Activated naive CD8-positive, alpha-beta T cell treated with anti-CD3 and anti-CD28 coated beads, Interleukin-2, amount 50 U/mL, for 24 hours (primary cell): ENCODE measurements around the gene TRIP12.
"Not testable (repeated sequence)": the region's sequence is repeated elsewhere in the genome, so short reads cannot be mapped to it uniquely, and the experiment has no call there.

ENCODE experiments used
- ATAC-seq: fragments of 150-1000 bp; cut with Tn5 transposase; one replicate; pipeline ENCODE4 v1.10.0; 2021
- DNase-seq: peaks from one replicate; pipeline ENCODE4 v3.0.0; 2021
- H3K27ac Mint-ChIP-seq: one replicate; pipeline ENCODE4 v1.8.0; 2021; ENCODE audit warnings: mild to moderate bottlenecking, mixed read lengths
- H3K27me3 Mint-ChIP-seq: one replicate; pipeline ENCODE4 v1.8.0; 2021; ENCODE audit warnings: mixed read lengths
- H3K36me3 Mint-ChIP-seq: one replicate; pipeline ENCODE4 v1.8.0; 2021; ENCODE audit warnings: low read depth, mixed read lengths
- H3K4me1 Mint-ChIP-seq: one replicate; pipeline ENCODE4 v1.8.0; 2021; ENCODE audit warnings: mixed read lengths
- H3K4me3 Mint-ChIP-seq: one replicate; pipeline ENCODE4 v1.8.0; 2021; ENCODE audit warnings: mild to moderate bottlenecking, moderate library complexity, mixed read lengths
- H3K9me3 Mint-ChIP-seq: one replicate; pipeline ENCODE4 v1.8.0; 2021; ENCODE audit warnings: mixed read lengths

Gene TRIP12

GRCh38 chr2:229874647-229875046 lies 47.2 kb downstream of the TRIP12 start:
- Mint-ChIP-seq H3K27ac (no peak overlapping the region), H3K4me1 (peaks cover 22% of the 10 kb centered on the region), H3K36me3 (peaks cover 51% of the 10 kb centered on the region), H3K9me3 (no peaks in the 10 kb centered on the region), H3K27me3 (no peaks in the 10 kb centered on the region), H3K4me3 (no peak overlapping the region)
- DNase-seq (no peak), ATAC-seq (no peak)

GRCh38 chr2:229873123-229873581 lies 48.7 kb downstream of the TRIP12 start:
- peak; percentile 46 for ATAC-seq
- Mint-ChIP-seq H3K9me3 (no peaks in the 10 kb centered on the region), H3K4me1 (peaks cover 28% of the 10 kb centered on the region), H3K4me3 (no peak overlapping the region), H3K36me3 (peaks cover 53% of the 10 kb centered on the region), H3K27me3 (no peaks in the 10 kb centered on the region), H3K27ac (peak overlapping the region; percentile 76)
- DNase-seq, result no peak

DNA sequence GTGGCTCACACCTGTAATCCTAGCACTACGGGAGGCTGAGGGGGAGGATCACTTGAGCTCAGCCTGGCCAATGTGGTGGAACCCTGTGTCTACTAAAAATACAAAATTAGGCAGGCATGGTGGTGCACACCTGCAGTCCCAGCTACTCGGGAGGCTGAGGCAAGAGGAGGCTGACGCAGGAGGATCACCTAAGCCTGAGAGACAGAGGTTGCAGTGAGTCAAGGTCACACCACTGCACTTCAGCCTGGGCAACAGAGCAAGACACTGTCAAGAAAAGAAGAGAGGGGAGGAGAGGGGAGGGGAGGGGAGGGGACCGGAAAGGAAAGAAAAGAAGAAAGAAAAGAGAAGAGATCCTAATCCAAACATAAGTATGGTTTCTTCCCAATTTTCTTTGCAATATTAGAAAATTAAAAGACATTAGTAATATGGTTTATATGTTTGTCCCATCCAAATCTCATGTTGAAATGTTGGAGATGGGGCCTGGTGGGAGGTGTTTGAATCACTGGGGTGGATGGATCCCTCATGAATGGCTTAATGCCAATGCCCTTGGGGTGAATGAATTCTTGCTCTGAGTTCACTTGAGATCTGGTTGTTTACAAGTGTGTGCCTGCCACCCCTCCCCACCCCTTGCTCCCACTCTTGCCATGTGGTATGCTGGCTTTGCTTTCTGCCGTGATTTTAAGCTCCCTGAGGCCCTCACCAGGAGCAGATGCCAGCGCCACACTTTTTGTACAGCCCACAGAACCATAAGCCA lies 50.7 kb downstream of the TRIP12 start:
- Mint-ChIP-seq H3K4me1 (peaks cover 31% of the 10 kb centered on the region), H3K27ac (no peak overlapping the region), H3K27me3 (no peaks in the 10 kb centered on the region), H3K9me3 (no peaks in the 10 kb centered on the region), H3K4me3 (no peak overlapping the region), H3K36me3 (peaks cover 46% of the 10 kb centered on the region)
- no peak for DNase-seq
- ATAC-seq, result no peak

GRCh38 chr2:229869226-229869625 lies 52.6 kb downstream of the TRIP12 start:
- no peaks in the 10 kb centered on the region for H3K27me3 Mint-ChIP-seq
- H3K9me3 Mint-ChIP-seq, result no peaks in the 10 kb centered on the region
- peaks cover 38% of the 10 kb centered on the region for H3K4me1 Mint-ChIP-seq
- DNase-seq, result no peak
- no peak overlapping the region for H3K4me3 Mint-ChIP-seq
- H3K36me3 Mint-ChIP-seq, result peaks cover 38% of the 10 kb centered on the region
- no peak for ATAC-seq
- no peak overlapping the region for H3K27ac Mint-ChIP-seq

- H3K4me1 Mint-ChIP-seq, result peaks cover 34% of the 10 kb centered on the region
- ATAC-seq, result no peak
- no peaks in the 10 kb centered on the region for H3K27me3 Mint-ChIP-seq
- no peak overlapping the region for H3K27ac Mint-ChIP-seq
- no peaks in the 10 kb centered on the region for H3K9me3 Mint-ChIP-seq
- H3K36me3 Mint-ChIP-seq, result peaks cover 34% of the 10 kb centered on the region
- H3K4me3 Mint-ChIP-seq, result no peak overlapping the region
- no peak for DNase-seq
These were observed 53.0 kb downstream of the TRIP12 start for GRCh38 chr2:229868794-229869193.

DNA sequence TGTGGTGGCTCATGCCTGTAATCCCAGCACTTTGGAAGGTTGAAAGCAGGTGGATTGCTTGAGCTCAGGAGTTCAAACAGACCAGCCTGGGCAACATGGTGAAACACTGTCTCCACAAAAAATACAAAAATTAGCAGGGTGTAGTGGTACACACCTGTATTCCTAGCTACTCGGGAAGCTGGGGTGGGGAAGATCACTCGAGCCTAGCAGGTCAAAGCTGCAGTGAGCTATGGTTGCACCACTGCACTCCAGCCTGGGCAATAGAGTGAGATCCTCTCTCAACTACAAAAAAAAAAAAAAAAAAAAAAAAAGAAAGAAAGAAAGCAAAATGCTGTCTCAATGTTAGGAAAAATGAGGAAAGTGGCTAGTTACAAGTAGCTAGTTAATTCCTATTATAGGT lies 56.8 kb downstream of the TRIP12 start:
- H3K4me3 Mint-ChIP-seq, result no peak overlapping the region
- H3K9me3 Mint-ChIP-seq, result no peaks in the 10 kb centered on the region
- no peaks in the 10 kb centered on the region for H3K27me3 Mint-ChIP-seq
- peaks cover 15% of the 10 kb centered on the region for H3K36me3 Mint-ChIP-seq
- H3K27ac Mint-ChIP-seq, result no peak overlapping the region
- ATAC-seq, result no peak
- no peak for DNase-seq
- peaks cover 29% of the 10 kb centered on the region for H3K4me1 Mint-ChIP-seq

DNA sequence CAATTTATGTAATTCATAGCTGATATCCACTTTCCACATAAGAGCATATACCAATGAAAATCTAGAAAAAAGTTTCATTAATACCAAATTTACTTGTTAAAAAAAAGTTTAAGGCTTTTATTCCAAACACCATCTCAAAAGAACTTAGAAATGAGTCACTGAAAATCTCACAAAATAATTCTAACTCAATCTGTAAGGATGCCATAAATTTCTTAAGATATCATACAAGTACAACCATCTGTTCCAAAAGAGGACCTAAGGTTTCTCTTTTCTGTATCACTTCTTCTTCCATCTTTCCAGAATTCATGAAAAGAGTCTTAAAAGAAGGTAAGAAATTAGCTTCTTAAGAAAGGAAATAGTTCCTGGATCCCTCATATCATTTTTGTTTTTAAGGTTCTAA lies 60.4 kb downstream of the TRIP12 start:
- ATAC-seq (no peak), DNase-seq (no peak)
- H3K9me3 Mint-ChIP-seq, result no peaks in the 10 kb centered on the region
- H3K36me3 Mint-ChIP-seq, result peaks cover 26% of the 10 kb centered on the region
- H3K27ac Mint-ChIP-seq, result no peak overlapping the region
- H3K27me3 Mint-ChIP-seq, result no peaks in the 10 kb centered on the region
- peaks cover 18% of the 10 kb centered on the region for H3K4me1 Mint-ChIP-seq
- H3K4me3 Mint-ChIP-seq, result no peak overlapping the region

DNA sequence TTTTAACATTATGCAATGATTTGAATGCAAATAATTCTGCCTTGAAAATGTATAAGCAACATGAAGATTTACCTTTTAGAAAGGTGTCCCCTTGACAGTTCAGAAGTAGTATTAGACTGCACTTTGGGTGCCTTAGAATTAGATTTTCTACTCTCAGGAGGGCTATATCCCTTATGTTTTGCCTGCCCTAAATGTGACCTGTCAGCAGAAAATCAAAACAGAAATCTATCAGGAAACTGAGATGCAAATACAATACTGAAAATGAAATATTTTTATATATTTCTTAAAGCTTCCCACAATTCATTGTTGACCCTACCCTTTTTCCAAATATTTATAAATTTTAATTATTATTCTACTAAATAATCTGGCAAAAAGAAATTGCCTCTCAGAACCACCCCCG lies 61.5 kb downstream of the TRIP12 start:
- Mint-ChIP-seq H3K27me3 (no peaks in the 10 kb centered on the region), H3K9me3 (no peaks in the 10 kb centered on the region), H3K36me3 (peaks cover 36% of the 10 kb centered on the region), H3K4me3 (no peak overlapping the region), H3K4me1 (peaks cover 18% of the 10 kb centered on the region), H3K27ac (no peak overlapping the region)
- DNase-seq, result no peak
- ATAC-seq, result no peak

DNA sequence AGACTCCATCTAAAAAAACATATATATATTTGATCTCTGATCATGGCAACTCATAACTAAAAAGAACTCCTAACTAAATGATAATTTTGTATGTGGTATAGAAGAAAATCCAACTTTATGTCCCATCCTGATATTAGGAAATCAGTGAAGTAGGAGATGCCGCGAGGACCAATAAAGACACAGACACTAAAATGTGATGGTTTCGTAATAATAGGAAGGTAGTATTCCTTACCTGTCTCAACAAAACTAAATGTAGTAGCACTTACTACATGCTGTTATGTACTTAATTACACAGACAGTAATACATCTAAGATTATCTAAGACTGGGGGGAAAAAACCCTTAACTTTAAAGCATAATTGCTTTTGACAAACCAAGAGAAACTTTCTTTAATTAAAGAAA lies 63.5 kb downstream of the TRIP12 start:
- H3K4me3 Mint-ChIP-seq, result no peak overlapping the region
- H3K4me1 Mint-ChIP-seq, result peaks cover 12% of the 10 kb centered on the region
- DNase-seq (no peak), ATAC-seq (no peak)
- H3K27ac Mint-ChIP-seq, result no peak overlapping the region
- H3K36me3 Mint-ChIP-seq, result peaks cover 45% of the 10 kb centered on the region
- H3K9me3 Mint-ChIP-seq, result no peaks in the 10 kb centered on the region
- H3K27me3 Mint-ChIP-seq, result no peaks in the 10 kb centered on the region

DNA sequence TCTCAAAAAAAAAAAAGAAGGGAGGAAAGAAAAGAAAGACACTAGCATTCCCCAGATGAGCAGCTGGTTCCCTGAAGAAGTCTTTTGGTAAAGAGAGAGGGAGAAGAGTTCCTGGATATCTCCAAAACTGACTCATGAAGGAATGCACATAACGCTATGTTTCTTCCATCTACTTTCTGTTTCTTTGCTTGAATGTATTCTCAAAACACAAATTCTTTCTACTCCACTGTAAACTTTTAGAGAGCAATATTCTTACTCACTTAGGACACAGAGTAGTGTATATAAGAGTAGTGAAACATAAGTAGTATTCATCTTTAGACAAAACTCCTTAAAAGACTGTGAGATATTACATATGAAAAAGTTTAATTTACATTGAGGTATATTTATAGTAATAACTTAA lies 64.2 kb downstream of the TRIP12 start:
- H3K4me1 Mint-ChIP-seq, result peaks cover 18% of the 10 kb centered on the region
- DNase-seq, result no peak

GRCh38 chr2:229856413-229856812 lies 65.4 kb downstream of the TRIP12 start:
- Mint-ChIP-seq H3K36me3 (peaks cover 55% of the 10 kb centered on the region), H3K4me1 (peaks cover 23% of the 10 kb centered on the region), H3K9me3 (no peaks in the 10 kb centered on the region), H3K27ac (no peak overlapping the region), H3K27me3 (no peaks in the 10 kb centered on the region), H3K4me3 (no peak overlapping the region)
- DNase-seq (no peak), ATAC-seq (no peak)

More for the DNA sequence above, 64.2 kb downstream of the TRIP12 start:
- ATAC-seq, result no peak
- H3K9me3 Mint-ChIP-seq, result no peaks in the 10 kb centered on the region
- no peaks in the 10 kb centered on the region for H3K27me3 Mint-ChIP-seq
- peaks cover 47% of the 10 kb centered on the region for H3K36me3 Mint-ChIP-seq
- no peak overlapping the region for H3K27ac Mint-ChIP-seq
- H3K4me3 Mint-ChIP-seq, result no peak overlapping the region

GRCh38 chr2:229855116-229855515 lies 66.7 kb downstream of the TRIP12 start:
- Mint-ChIP-seq H3K4me3 (no peak overlapping the region), H3K27ac (no peak overlapping the region), H3K9me3 (no peaks in the 10 kb centered on the region)

DNA sequence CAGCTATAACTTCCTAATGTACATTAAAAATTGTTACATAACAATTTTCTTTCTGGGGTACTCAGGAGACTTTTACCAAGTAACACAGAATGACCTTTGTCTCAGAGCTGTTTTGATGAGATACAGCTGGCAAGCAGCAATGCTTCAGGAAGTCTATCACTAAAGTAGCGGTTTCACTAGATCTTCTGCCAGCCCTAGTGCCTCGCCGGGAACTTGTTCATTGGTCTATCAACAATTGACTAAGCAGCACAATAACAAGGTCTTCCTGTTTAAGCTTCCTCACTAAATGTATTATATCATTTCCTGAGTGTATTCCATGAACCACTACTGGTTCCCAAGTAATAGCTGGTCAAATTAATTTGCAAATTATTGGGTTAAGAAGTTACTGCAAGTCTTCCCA lies 69.2 kb downstream of the TRIP12 start:
- Mint-ChIP-seq H3K4me3 (no peak overlapping the region), H3K9me3 (no peaks in the 10 kb centered on the region), H3K36me3 (peaks cover 57% of the 10 kb centered on the region), H3K27me3 (no peaks in the 10 kb centered on the region), H3K4me1 (peaks cover 49% of the 10 kb centered on the region), H3K27ac (peak overlapping the region; percentile 48)
- DNase-seq (no peak), ATAC-seq (peak; percentile 91)

More at GRCh38 chr2:229855116-229855515, 66.7 kb downstream of the TRIP12 start:
- DNase-seq, result no peak
- H3K27me3 Mint-ChIP-seq, result no peaks in the 10 kb centered on the region
- ATAC-seq, result no peak
- H3K4me1 Mint-ChIP-seq, result peaks cover 29% of the 10 kb centered on the region
- H3K36me3 Mint-ChIP-seq, result peaks cover 60% of the 10 kb centered on the region

DNA sequence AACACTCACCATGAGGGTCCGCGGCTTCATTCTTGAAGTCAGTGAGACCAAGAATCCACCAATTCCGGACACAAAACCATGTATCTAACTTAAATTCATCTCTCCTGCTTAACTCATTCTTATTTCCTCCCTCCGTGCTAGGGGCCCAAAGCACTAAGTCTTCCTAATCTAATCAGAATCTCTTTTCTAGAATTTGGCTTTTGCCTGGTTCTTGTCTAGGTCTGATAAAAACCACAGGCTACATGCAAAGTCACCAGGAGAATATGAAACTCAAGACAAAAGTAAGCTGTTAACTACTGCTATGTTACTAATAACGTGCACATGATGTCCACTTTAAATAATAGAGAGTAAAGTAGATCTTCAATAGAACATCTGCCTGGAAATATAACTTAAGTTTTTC lies 69.9 kb downstream of the TRIP12 start:
- Mint-ChIP-seq H3K27ac (peak overlapping the region; percentile 70), H3K36me3 (peaks cover 52% of the 10 kb centered on the region), H3K4me3 (no peak overlapping the region), H3K9me3 (no peaks in the 10 kb centered on the region), H3K27me3 (no peaks in the 10 kb centered on the region), H3K4me1 (peaks cover 49% of the 10 kb centered on the region)
- ATAC-seq (no peak), DNase-seq (no peak)

- not testable (repeated sequence) for H3K27me3 Mint-ChIP-seq, ATAC-seq, H3K9me3 Mint-ChIP-seq, DNase-seq, H3K4me3 Mint-ChIP-seq, H3K27ac Mint-ChIP-seq
- Mint-ChIP-seq H3K36me3 (peaks cover 43% of the 10 kb centered on the region), H3K4me1 (peaks cover 49% of the 10 kb centered on the region)
These were observed 71.2 kb downstream of the TRIP12 start for GRCh38 chr2:229850355-229851275.
